Skeletal muscle tissue (tissue), 4 donors: ENCODE data around the gene ACTL6B. TPM values are rescaled to one million over a fixed set of nuclear protein-coding genes. Genes with fewer than 3 reads are reported as not detected.

Source experiments
- H3K27ac ChIP-seq: one replicate; pipeline ENCODE4 v1.7.0; 2013; ENCODE audit warnings: mild to moderate bottlenecking, low read depth, low read length, inconsistent platforms
- H3K27me3 ChIP-seq, 3 donors: one replicate each; pipeline ENCODE4 v1.7.0; 2013; ENCODE audit warnings: low read length in 3 of 3; ENCODE audit not compliant: control insufficient read depth in 3 of 3, insufficient read depth in 3 of 3
- H3K36me3 ChIP-seq, 3 donors: one replicate each; pipeline ENCODE4 v1.7.0; 2013; ENCODE audit warnings: low read length in 3 of 3; ENCODE audit not compliant: control insufficient read depth in 3 of 3, insufficient read depth in 3 of 3
- H3K4me1 ChIP-seq, 3 donors: one replicate each; pipeline ENCODE4 v1.7.0; 2013; ENCODE audit warnings: low read length in 3 of 3, mild to moderate bottlenecking in 3 of 3; ENCODE audit not compliant: control insufficient read depth in 3 of 3, insufficient read depth in 3 of 3
- H3K4me3 ChIP-seq, 3 donors: one replicate each; pipeline ENCODE4 v1.7.0; 2013; ENCODE audit warnings: low read length in 3 of 3
- H3K9ac ChIP-seq, 3 donors: one replicate each; pipeline ENCODE4 v1.7.0; 2013; ENCODE audit warnings: low read length in 3 of 3, mild to moderate bottlenecking in 3 of 3, moderate library complexity in 2 of 3, low read depth in 1 of 3
- H3K9me3 ChIP-seq, 3 donors: one replicate each; pipeline ENCODE4 v1.7.0; 2013; ENCODE audit warnings: low read length in 3 of 3; ENCODE audit not compliant: control insufficient read depth in 3 of 3
- total RNA-seq: library from RNA; depleted of rRNA; stranded (reverse); fragments of >200 nt; gene quantifications from one replicate; pipeline ENCODE4 v1.2.3, GENCODE V29; 2014
- donor health status: Osteomylitis.

The ACTL6B gene
- total RNA-seq, 1 donor from 2014 or later: not detected

DNA sequence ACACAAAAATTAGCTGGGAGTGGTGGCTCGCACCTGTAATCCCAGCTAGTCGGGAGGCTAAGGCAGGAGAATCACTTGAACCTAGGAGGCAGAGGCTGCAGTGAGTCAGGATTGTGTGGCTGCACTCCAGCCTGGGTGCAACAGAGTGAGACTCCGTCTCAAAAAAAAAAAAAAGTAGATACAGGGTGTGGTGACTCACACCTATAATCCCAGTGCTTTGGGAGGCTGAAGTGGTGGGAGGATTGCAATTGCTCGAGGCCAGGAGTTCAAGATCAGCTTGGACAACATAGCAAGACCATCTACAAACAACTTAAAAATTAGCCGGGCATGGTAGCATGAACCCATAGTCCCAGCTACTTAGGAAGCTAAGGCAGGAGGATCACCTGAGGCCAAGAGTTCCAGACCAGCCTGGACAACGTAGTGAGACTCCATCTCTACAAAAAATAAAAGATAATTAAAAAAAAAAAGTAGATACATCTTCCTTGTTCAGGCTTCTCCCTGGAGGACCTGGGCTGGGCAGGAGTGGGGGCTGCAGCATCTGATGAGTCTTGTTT lies 41.9 kb downstream of the ACTL6B start:
- Histone ChIP-seq H3K27me3 (no peaks in the 10 kb centered on the region), H3K9me3 (no peaks in the 10 kb centered on the region), H3K9ac (no peak overlapping the region), H3K27ac (no peak overlapping the region), H3K4me3 (no peak overlapping the region), H3K36me3 (peaks cover 0 to 8% (median 2%) of the 10 kb centered on the region in 3 donors), H3K4me1 (peaks cover 8 to 11% (median 8%) of the 10 kb centered on the region in 3 donors)

DNA sequence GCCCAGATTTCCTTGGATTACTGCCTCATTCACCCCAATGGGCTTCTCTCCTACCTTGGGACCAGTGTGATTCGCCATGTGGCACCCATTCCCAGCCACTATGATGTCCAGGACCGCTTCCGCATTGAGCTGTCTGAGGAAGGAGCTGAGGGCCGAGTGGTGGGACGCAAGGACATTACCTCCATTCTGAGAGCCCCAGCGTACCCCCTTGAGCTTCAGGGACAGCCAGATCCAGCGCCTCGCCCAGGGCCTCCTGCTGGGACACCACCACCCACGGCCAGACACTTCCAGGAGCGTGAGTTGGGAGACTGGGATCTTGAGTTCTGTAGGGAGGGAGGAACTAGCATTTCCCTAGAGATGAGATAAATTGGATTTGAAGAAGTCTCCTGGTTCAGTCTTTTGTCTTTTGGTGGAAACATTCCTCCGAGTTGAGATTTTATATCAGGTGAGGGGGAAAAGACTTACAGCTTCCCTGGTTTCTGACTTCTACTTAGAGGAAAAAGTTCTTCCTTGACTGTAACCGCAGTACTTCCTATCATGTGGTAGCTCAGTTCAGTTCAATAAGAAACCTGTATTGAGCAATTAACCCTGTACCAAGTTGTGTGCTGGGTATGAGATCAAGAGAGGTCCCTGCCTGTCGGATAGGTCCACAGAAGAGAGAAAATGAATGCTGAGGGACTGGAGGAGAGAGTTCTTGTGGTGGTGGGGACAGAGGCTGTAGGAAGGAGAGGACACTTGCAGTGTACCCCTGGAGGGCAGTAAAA lies 42.7 kb downstream of the ACTL6B start:
- peak overlapping the region; percentile 74 to 90 (median 82) for H3K9ac ChIP-seq
- no peak overlapping the region for H3K27ac ChIP-seq
- no peaks in the 10 kb centered on the region for H3K9me3 ChIP-seq
- H3K27me3 ChIP-seq: no peaks in the 10 kb centered on the region
- H3K4me3 ChIP-seq: peak overlapping the region; percentile 88 to 93 (median 91)
- H3K4me1 ChIP-seq: peaks cover 8 to 11% (median 8%) of the 10 kb centered on the region in 3 donors
- H3K36me3 ChIP-seq: peaks cover 0 to 8% (median 2%) of the 10 kb centered on the region in 3 donors

- Histone ChIP-seq H3K9me3 (no peaks in the 10 kb centered on the region), H3K36me3 (peaks cover 0 to 8% (median 2%) of the 10 kb centered on the region in 3 donors), H3K9ac (peak overlapping the region; percentile 74 to 90 (median 82)), H3K27me3 (no peaks in the 10 kb centered on the region), H3K4me3 (peak overlapping the region; percentile 88 to 93 (median 91)), H3K4me1 (peaks cover 8 to 11% (median 8%) of the 10 kb centered on the region in 3 donors), H3K27ac (peak overlapping the region; percentile 94)
Observed at GRCh38 chr7:100612730-100613390, 43.4 kb downstream of the ACTL6B start.

DNA sequence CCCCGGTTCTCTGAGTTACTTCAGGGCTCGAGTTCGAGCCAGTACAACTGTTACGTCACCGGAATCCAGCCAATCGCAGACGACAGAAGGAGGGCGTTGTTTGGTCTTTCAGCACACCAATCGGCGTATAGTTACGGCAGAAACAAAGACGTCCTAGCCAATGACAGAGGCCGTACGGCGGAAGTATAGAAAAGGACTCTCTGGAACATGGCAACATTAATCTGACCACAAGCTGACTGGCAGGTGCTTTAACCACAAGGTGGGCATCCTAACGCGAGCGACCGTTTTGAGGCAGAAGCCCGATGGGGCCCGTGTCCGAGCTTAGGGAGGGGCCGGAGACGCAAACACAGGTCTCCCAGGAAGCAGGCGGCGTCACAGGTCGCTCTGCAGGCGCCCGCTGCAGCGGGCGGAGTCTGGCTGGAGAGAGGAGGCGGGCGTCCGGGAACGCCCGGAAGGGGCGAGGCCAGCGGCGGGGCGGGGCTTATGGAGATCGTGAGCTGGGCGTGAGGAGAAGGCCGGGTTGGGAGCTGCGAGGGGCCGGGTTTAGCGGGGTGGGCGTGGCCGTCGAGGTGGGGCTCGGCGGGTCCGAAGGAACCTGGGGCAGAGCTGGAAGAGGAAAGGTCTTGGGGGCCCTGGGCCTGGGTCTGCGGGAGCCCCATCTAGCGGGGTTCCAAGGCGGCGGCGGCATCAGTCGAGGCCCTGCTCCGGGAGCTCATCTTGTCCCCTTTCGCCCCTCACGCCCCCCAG lies 44.1 kb downstream of the ACTL6B start, which contains the start of gene MOSPD3:
Gene MOSPD3, plus strand, starts transcription at position 558 of the 747 bp plus-strand sequence. CDS start 252 bp downstream, outside the sequence.
- peaks cover 0 to 11% (median 2%) of the 10 kb centered on the region in 3 donors for H3K36me3 ChIP-seq
- H3K9me3 ChIP-seq: no peaks in the 10 kb centered on the region
- peak within 1 kb of the TSS; percentile 94 for H3K27ac ChIP-seq
- H3K4me3 ChIP-seq: peak within 1 kb of the TSS; percentile 88 to 93 (median 91)
- no peaks in the 10 kb centered on the region for H3K27me3 ChIP-seq
- H3K4me1 ChIP-seq: peaks cover 8 to 11% (median 8%) of the 10 kb centered on the region in 3 donors
- peak within 1 kb of the TSS; percentile 82 to 94 (median 90) for H3K9ac ChIP-seq

DNA sequence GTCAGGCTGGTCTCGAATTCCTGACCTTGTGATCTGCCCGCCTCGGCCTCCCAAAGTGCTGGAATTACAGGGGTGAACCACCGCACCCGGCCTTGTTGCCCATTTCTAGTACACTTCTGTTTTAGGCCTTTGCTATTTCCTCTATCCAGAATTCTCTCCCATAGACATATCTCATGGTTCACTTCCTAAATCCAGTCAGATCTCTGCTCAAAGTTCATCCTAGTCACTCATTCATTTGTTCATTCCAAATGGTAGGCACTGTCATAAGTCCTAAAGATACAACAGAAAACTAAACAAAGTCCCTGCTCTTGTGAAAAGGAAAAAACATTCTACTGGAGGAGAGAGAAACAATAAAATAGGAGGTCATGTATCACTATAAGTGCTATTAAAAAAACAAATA lies 46.3 kb downstream of the ACTL6B start:
- Histone ChIP-seq H3K4me3 (no peak overlapping the region), H3K36me3 (peaks cover 0 to 8% (median 2%) of the 10 kb centered on the region in 3 donors), H3K27ac (no peak overlapping the region), H3K9ac (no peak overlapping the region), H3K4me1 (peaks cover 12 to 20% (median 13%) of the 10 kb centered on the region in 3 donors), H3K9me3 (no peaks in the 10 kb centered on the region), H3K27me3 (peaks cover 0 to 7% (median 5%) of the 10 kb centered on the region in 3 donors)

- H3K9me3 ChIP-seq: no peaks in the 10 kb centered on the region
- H3K9ac ChIP-seq: no peak overlapping the region
- peaks cover 0 to 15% (median 12%) of the 10 kb centered on the region in 3 donors for H3K27me3 ChIP-seq
Observed at GRCh38 chr7:100607111-100607510, 49.1 kb downstream of the ACTL6B start.

DNA sequence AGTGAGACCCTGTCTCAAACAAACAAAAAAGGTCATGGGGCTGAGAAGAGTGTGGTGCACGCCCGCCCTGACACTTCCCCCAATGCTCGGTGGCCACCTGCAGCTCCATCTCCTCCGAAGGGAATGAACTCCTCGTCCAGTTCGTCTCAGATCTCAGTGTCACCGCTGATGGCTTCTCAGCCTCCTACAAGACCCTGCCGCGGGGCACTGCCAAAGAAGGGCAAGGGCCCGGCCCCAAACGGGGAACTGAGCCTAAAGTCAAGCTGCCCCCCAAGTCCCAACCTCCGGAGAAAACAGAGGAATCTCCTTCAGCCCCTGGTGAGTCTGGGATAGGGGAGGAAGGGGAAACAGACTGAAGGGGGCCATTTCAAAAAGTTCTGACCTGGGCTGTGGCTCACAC lies 49.9 kb downstream of the ACTL6B start:
- H3K4me1 ChIP-seq: peaks cover 6 to 19% (median 16%) of the 10 kb centered on the region in 3 donors
- H3K27me3 ChIP-seq: peaks cover 0 to 18% (median 15%) of the 10 kb centered on the region in 3 donors
- no peak overlapping the region for H3K27ac ChIP-seq
- H3K9me3 ChIP-seq: no peaks in the 10 kb centered on the region
- H3K9ac ChIP-seq: no peak overlapping the region
- H3K4me3 ChIP-seq: no peak overlapping the region
- H3K36me3 ChIP-seq: peaks cover 0 to 4% (median 0%) of the 10 kb centered on the region in 3 donors

More at GRCh38 chr7:100607111-100607510, 49.1 kb downstream of the ACTL6B start:
- H3K36me3 ChIP-seq: peaks cover 0 to 4% (median 0%) of the 10 kb centered on the region in 3 donors
- H3K4me1 ChIP-seq: peaks cover 6 to 19% (median 16%) of the 10 kb centered on the region in 3 donors
- no peak overlapping the region for H3K27ac ChIP-seq
- H3K4me3 ChIP-seq: no peak overlapping the region

DNA sequence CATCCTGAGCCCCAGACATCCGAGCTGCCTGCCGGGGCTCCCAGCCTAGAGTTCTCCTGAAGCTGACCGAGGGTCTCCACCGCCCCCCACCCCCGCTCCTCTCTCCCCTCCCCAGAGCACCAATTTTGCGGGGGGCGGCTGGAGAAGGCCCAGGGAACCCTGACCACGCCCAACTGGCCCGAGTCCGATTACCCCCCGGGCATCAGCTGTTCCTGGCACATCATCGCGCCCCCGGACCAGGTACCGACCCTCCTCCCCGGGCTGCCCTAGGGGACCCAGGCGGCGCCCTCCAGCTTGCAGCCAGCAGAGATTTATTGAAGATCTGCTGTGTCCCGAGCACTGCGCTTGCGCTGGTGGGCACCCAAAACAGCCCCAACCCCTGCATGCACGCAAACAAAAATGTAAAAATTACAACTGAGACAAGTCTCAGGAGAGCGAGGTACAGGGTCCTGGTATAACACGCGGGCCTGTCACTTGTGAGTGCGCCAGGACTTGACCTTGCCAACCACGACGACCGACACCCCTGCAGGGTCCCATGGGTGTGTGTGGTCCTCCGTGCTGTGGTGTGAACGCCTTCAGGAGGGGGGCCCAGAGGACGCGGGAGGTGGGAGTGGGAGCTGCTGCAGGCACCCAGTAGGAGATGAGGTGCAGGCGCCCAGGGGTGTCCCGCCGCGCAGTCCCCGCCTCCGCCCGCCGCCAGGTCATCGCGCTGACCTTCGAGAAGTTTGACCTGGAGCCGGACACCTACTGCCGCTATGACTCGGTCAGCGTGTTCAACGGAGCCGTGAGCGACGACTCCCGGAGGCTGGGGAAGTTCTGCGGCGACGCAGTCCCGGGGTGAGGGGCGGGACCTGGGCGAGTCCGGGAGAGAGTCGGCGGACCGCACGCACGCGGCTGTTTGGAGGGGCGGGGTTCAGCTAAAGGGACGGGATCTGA lies 51.0 kb downstream of the ACTL6B start:
- Histone ChIP-seq H3K4me1 (peaks cover 6 to 19% (median 16%) of the 10 kb centered on the region in 3 donors), H3K9me3 (no peaks in the 10 kb centered on the region), H3K4me3 (peak overlapping the region; percentile 60 to 70 (median 67)), H3K27me3 (peaks cover 4 to 25% (median 18%) of the 10 kb centered on the region in 3 donors), H3K27ac (no peak overlapping the region), H3K36me3 (peaks cover 0 to 4% (median 0%) of the 10 kb centered on the region in 3 donors), H3K9ac (peak overlapping the region in 2 of 3 donors; percentile 50 to 60)
